ENCODE measurements around the gene PEX10. TPM values are rescaled to one million over a fixed set of nuclear protein-coding genes. Genes with fewer than 3 reads are reported as not detected.

PEX10 gene
- total RNA-seq (10 to 100 TPM; 10.7 to 16.4 TPM), polyA plus RNA-seq (10 to 100 TPM in 1 of 2 donors, 1 to 10 TPM in 1; 6.2 to 12.9 TPM)

DNA sequence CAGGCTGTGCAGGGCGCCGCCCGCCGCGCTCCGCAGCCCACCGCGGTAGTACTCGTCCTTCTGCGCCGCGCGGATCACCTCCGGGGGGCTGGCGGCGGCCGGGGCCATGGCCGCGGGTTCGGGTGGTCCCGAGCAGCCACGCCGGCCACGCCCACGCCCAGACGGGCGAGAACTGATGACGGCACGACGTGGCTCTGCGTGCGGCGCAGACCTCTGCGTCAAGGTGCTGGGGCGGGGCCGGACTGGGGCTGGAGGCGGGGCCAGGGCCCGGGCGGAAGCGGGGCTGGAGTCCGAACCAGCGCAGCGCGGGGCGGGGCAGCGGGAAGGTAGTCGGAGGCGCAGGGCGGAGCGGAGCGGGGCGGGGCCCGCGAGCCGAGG is at the start of gene PEX10:
TSS of gene PEX10 (minus strand) at position 170 of the 378 bp plus-strand sequence. CDS start at position 108, 62 bp downstream.
- Histone ChIP-seq H3K4me3 (ENCODE audit: low read depth in 1 of 3, low read length in 3 of 3) (peak within 1 kb of the TSS; percentile 73 to 93 (median 90)), H3K9me3 (ENCODE audit: control insufficient read depth in 4 of 4, low read length in 3 of 4) (no peaks in the 10 kb centered on the region), H3K36me3 (ENCODE audit: control insufficient read depth in 4 of 4, insufficient read depth in 3 of 4, low read depth in 1 of 4, low read length in 3 of 4) (peaks cover 0 to 2% (median 0%) of the 10 kb centered on the region in 4 donors), H3K4me1 (ENCODE audit: control insufficient read depth in 4 of 4, insufficient read depth in 4 of 4, low read length in 3 of 4) (peaks cover 19 to 65% (median 59%) of the 10 kb centered on the region in 4 donors), H3K27me3 (ENCODE audit: control insufficient read depth in 4 of 4, insufficient read depth in 4 of 4, low read length in 3 of 4) (no peaks in the 10 kb centered on the region), H3K9ac (ENCODE audit: low read depth in 1 of 2, low read length in 2 of 2) (peak within 1 kb of the TSS; percentile 29 to 82), H3K27ac (ENCODE audit: low read depth in 1 of 2, low read length in 2 of 2) (peak within 1 kb of the TSS; percentile 81 to 95)
- WGBS: under 1% methylated on average over 55 of the region's 55 CpGs
- peak in 1 of 2 donors; percentile 79 for TF ChIP-seq GABPA (IDR thresholded peaks at IDR 0.05 in 1 of 2, conservative IDR thresholded peaks at IDR 0.05 in 1 of 2)
- peak in 1 of 2 donors; percentile 67 for TF ChIP-seq EGR1 (IDR thresholded peaks at IDR 0.05; ENCODE audit: low read depth in 2 of 2)
- TF ChIP-seq SP1 (IDR thresholded peaks at IDR 0.05): peak; percentile 48
- TF ChIP-seq, protein P1, sequence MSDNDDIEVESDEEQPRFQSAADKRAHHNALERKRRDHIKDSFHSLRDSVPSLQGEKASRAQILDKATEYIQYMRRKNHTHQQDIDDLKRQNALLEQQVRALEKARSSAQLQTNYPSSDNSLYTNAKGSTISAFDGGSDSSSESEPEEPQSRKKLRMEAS (IDR thresholded peaks at IDR 0.05): no peak
- DNase-seq (ENCODE audit: low spot score): peak; percentile 99

DNA sequence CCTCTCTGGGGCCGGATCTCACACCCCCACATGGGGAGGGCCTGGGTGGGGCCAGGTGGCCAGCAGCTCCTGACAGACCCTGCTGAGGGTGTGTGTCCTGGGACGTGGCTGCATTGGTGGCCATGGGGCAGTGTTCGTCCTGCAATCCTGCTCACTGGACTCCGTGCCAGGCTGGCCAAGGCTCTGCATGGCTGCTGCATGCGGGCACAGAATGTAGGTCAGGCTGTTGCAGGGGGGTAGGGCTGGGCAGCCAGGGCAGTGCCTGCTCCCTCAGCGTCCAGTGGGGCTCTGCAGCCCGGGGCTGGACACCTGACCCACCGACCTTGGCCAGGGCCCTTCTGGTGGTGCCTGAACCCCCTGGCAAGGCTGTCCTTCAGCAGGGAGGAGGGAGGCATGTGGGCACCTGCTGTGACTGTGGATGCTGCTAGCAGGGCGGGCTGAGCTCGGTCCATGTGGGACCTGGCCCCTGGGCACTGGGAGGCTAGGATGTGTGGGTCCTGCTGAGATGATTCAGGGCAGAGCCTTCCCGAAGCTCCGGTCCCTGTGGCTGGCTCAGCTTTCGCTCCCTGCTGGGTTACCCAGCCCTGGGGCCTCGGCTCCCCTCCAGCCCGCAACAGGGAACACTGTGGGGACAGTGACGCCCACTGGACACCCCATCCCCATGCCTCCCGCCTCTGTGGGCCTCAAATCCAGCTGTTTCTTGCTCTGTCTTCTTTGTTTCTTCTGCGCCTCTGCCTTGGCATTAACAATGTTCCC is 48.8 kb upstream of the PEX10 start:
- H3K27ac ChIP-seq (ENCODE audit: low read depth in 1 of 2, low read length in 2 of 2): peak overlapping the region in 1 of 2 donors; percentile 20
- no peaks in the 10 kb centered on the region for H3K9me3 ChIP-seq (ENCODE audit: control insufficient read depth in 4 of 4, low read length in 3 of 4)
- no peak overlapping the region for H3K9ac ChIP-seq (ENCODE audit: low read depth in 1 of 2, low read length in 2 of 2)
- peaks cover 0 to 3% (median 0%) of the 10 kb centered on the region in 4 donors for H3K36me3 ChIP-seq (ENCODE audit: control insufficient read depth in 4 of 4, insufficient read depth in 3 of 4, low read depth in 1 of 4, low read length in 3 of 4)
- peaks cover 0 to 6% (median 0%) of the 10 kb centered on the region in 4 donors for H3K27me3 ChIP-seq (ENCODE audit: control insufficient read depth in 4 of 4, insufficient read depth in 4 of 4, low read length in 3 of 4)
- 66% methylated on average over 18 of the region's 18 CpGs for WGBS
- H3K4me3 ChIP-seq (ENCODE audit: low read depth in 1 of 3, low read length in 3 of 3): no peak overlapping the region
- DNase-seq (ENCODE audit: low spot score): no peak
- TF ChIP-seq HNF4A (conservative IDR thresholded peaks at IDR 0.05) (peak in 1 of 2 donors; percentile 53), FOXA2 (IDR thresholded peaks at IDR 0.05) (no peak)
- peaks cover 12 to 23% (median 18%) of the 10 kb centered on the region in 4 donors for H3K4me1 ChIP-seq (ENCODE audit: control insufficient read depth in 4 of 4, insufficient read depth in 4 of 4, low read length in 3 of 4)

DNA sequence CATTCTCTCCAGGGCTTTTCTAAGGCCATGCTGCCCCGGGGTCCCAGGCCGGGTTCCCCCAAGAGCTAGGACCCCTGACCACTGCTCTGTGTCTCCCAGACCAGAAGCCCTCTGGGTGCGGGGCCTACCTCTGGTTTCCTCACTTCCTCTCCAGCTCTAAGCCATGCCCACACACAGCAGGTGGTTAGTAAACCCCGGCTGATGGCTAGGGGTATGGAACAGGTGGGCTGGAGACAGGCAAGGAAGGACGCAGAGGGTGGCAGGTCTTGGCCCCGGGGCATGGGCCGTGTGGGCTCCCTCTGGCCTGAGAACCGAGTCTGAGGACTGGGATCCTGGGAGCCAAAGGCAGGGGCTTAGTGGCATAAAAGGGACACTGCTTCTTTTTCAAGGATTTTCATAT is 47.8 kb upstream of the PEX10 start:
- WGBS: 75% methylated on average over 8 of the region's 8 CpGs

More for the DNA sequence above, 47.8 kb upstream of the PEX10 start:
- H3K36me3 ChIP-seq (ENCODE audit: control insufficient read depth in 4 of 4, insufficient read depth in 3 of 4, low read depth in 1 of 4, low read length in 3 of 4): peaks cover 0 to 3% (median 0%) of the 10 kb centered on the region in 4 donors
- DNase-seq (ENCODE audit: low spot score): no peak
- H3K9me3 ChIP-seq (ENCODE audit: control insufficient read depth in 4 of 4, low read length in 3 of 4): no peaks in the 10 kb centered on the region
- H3K4me3 ChIP-seq (ENCODE audit: low read depth in 1 of 3, low read length in 3 of 3): no peak overlapping the region
- no peak overlapping the region for H3K9ac ChIP-seq (ENCODE audit: low read depth in 1 of 2, low read length in 2 of 2)
- peaks cover 0 to 4% (median 0%) of the 10 kb centered on the region in 4 donors for H3K27me3 ChIP-seq (ENCODE audit: control insufficient read depth in 4 of 4, insufficient read depth in 4 of 4, low read length in 3 of 4)
- H3K27ac ChIP-seq (ENCODE audit: low read depth in 1 of 2, low read length in 2 of 2): no peak overlapping the region
- H3K4me1 ChIP-seq (ENCODE audit: control insufficient read depth in 4 of 4, insufficient read depth in 4 of 4, low read length in 3 of 4): peaks cover 12 to 23% (median 18%) of the 10 kb centered on the region in 4 donors
- no peak for TF ChIP-seq FOXA2 (IDR thresholded peaks at IDR 0.05)
- no peak for TF ChIP-seq SP1 (IDR thresholded peaks at IDR 0.05)
- TF ChIP-seq HNF4G (IDR thresholded peaks at IDR 0.05): no peak
- TF ChIP-seq, protein P2, sequence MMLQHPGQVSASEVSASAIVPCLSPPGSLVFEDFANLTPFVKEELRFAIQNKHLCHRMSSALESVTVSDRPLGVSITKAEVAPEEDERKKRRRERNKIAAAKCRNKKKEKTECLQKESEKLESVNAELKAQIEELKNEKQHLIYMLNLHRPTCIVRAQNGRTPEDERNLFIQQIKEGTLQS (IDR thresholded peaks at IDR 0.05): no peak
- TF ChIP-seq, protein P1 (IDR thresholded peaks at IDR 0.05): no peak
- no peak for TF ChIP-seq NR2F2 (IDR thresholded peaks at IDR 0.05)
- no peak for TF ChIP-seq HNF4A (conservative IDR thresholded peaks at IDR 0.05)
- no peak for TF ChIP-seq FOXA1 (IDR thresholded peaks at IDR 0.05)
- no peak for TF ChIP-seq YY1 (IDR thresholded peaks at IDR 0.05)
- TF ChIP-seq EGR1 (IDR thresholded peaks at IDR 0.05; ENCODE audit: low read depth in 2 of 2): no peak
- TF ChIP-seq TAF1 (conservative IDR thresholded peaks at IDR 0.05): no peak
- TF ChIP-seq, protein P3, sequence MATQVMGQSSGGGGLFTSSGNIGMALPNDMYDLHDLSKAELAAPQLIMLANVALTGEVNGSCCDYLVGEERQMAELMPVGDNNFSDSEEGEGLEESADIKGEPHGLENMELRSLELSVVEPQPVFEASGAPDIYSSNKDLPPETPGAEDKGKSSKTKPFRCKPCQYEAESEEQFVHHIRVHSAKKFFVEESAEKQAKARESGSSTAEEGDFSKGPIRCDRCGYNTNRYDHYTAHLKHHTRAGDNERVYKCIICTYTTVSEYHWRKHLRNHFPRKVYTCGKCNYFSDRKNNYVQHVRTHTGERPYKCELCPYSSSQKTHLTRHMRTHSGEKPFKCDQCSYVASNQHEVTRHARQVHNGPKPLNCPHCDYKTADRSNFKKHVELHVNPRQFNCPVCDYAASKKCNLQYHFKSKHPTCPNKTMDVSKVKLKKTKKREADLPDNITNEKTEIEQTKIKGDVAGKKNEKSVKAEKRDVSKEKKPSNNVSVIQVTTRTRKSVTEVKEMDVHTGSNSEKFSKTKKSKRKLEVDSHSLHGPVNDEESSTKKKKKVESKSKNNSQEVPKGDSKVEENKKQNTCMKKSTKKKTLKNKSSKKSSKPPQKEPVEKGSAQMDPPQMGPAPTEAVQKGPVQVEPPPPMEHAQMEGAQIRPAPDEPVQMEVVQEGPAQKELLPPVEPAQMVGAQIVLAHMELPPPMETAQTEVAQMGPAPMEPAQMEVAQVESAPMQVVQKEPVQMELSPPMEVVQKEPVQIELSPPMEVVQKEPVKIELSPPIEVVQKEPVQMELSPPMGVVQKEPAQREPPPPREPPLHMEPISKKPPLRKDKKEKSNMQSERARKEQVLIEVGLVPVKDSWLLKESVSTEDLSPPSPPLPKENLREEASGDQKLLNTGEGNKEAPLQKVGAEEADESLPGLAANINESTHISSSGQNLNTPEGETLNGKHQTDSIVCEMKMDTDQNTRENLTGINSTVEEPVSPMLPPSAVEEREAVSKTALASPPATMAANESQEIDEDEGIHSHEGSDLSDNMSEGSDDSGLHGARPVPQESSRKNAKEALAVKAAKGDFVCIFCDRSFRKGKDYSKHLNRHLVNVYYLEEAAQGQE (IDR thresholded peaks at IDR 0.05): no peak
- TF ChIP-seq RAD21 (IDR thresholded peaks at IDR 0.05): no peak
